Activated CD4-positive, alpha-beta T cell treated with anti-CD3 and anti-CD28 coated beads, Interleukin-2, amount 50 U/mL, for 1 hour (primary cell): ENCODE data around the gene PRKAR2B.
"Not testable (repeated sequence)": the region's sequence is repeated elsewhere in the genome, so short reads cannot be mapped to it uniquely, and the experiment has no call there.

Experiments
- DNase-seq: peaks from one replicate; pipeline ENCODE4 v3.0.0-alpha.2; 2020

The PRKAR2B gene

GRCh38 chr7:107080099-107080505 lies 35.6 kb downstream of the PRKAR2B start:
- no peak for DNase-seq

- DNase-seq: no peak
These were observed 36.0 kb downstream of the PRKAR2B start for GRCh38 chr7:107080533-107080932.

GRCh38 chr7:107085180-107085579 lies 40.7 kb downstream of the PRKAR2B start:
- no peak for DNase-seq

- DNase-seq: no peak
These were observed 45.1 kb downstream of the PRKAR2B start for GRCh38 chr7:107089627-107090026.

- no peak for DNase-seq
These were observed 46.0 kb downstream of the PRKAR2B start for GRCh38 chr7:107090457-107090856.

GRCh38 chr7:107091306-107091705 lies 46.8 kb downstream of the PRKAR2B start:
- no peak for DNase-seq

- not testable (repeated sequence) for DNase-seq
These were observed 49.2 kb downstream of the PRKAR2B start for GRCh38 chr7:107093671-107094070.

- not testable (repeated sequence) for DNase-seq
These were observed 54.6 kb downstream of the PRKAR2B start for GRCh38 chr7:107099154-107099553.

- DNase-seq: no peak
These were observed 56.3 kb downstream of the PRKAR2B start for GRCh38 chr7:107100824-107101223.

- DNase-seq: no peak
These were observed 58.9 kb downstream of the PRKAR2B start for GRCh38 chr7:107103369-107103768.

GRCh38 chr7:107104801-107105200 lies 60.3 kb downstream of the PRKAR2B start:
- DNase-seq: no peak

GRCh38 chr7:107105591-107106245 lies 61.2 kb downstream of the PRKAR2B start:
- no peak for DNase-seq

GRCh38 chr7:107108793-107109371 lies 64.4 kb downstream of the PRKAR2B start:
- no peak for DNase-seq

GRCh38 chr7:107109955-107110354 lies 65.5 kb downstream of the PRKAR2B start:
- no peak for DNase-seq

- DNase-seq: no peak
These were observed 66.7 kb downstream of the PRKAR2B start for GRCh38 chr7:107111196-107111595.

GRCh38 chr7:107113866-107114265 lies 69.4 kb downstream of the PRKAR2B start:
- no peak for DNase-seq

GRCh38 chr7:107115114-107115513 lies 70.6 kb downstream of the PRKAR2B start:
- no peak for DNase-seq

GRCh38 chr7:107115762-107116540 lies 71.4 kb downstream of the PRKAR2B start:
- DNase-seq: no peak

GRCh38 chr7:107118109-107118900 lies 73.8 kb downstream of the PRKAR2B start:
- no peak for DNase-seq

GRCh38 chr7:107119376-107120105 lies 75.0 kb downstream of the PRKAR2B start:
- no peak for DNase-seq

- no peak for DNase-seq
These were observed 78.0 kb downstream of the PRKAR2B start for GRCh38 chr7:107122486-107122911.

- DNase-seq: no peak
These were observed 78.9 kb downstream of the PRKAR2B start for GRCh38 chr7:107123392-107123791.
